ENCODE results near the gene TJAP1.
"Not testable (repeated sequence)": the region's sequence is repeated elsewhere in the genome, so short reads cannot be mapped to it uniquely, and the experiment has no call there.

TJAP1 gene

GRCh38 chr6:43481591-43482236, 4.3 kb downstream of the TJAP1 start:
- no peak for DNase-seq (ENCODE audit: low read depth in 2 of 2)

- DNase-seq (ENCODE audit: low read depth in 2 of 2): no peak
Measured at GRCh38 chr6:43488667-43489276, 11.4 kb downstream of the TJAP1 start.

GRCh38 chr6:43489277-43490072, 12.1 kb downstream of the TJAP1 start:
- no peak for DNase-seq (ENCODE audit: low read depth in 2 of 2)

- no peak for DNase-seq (ENCODE audit: low read depth in 2 of 2)
Measured at GRCh38 chr6:43490523-43490939, 13.2 kb downstream of the TJAP1 start.

GRCh38 chr6:43491750-43492661, 14.6 kb downstream of the TJAP1 start:
- DNase-seq (ENCODE audit: low read depth in 2 of 2): no peak

- no peak for DNase-seq (ENCODE audit: low read depth in 2 of 2)
Measured at GRCh38 chr6:43492673-43493072, 15.3 kb downstream of the TJAP1 start.

- DNase-seq (ENCODE audit: low read depth in 2 of 2): no peak
Measured at GRCh38 chr6:43493230-43493629, 15.9 kb downstream of the TJAP1 start.

- DNase-seq (ENCODE audit: low read depth in 2 of 2): no peak
Measured at GRCh38 chr6:43493833-43494232, 16.5 kb downstream of the TJAP1 start.

- DNase-seq (ENCODE audit: low read depth in 2 of 2): no peak
Measured at GRCh38 chr6:43494321-43494720, 17.0 kb downstream of the TJAP1 start.

- no peak for DNase-seq (ENCODE audit: low read depth in 2 of 2)
Measured at GRCh38 chr6:43494766-43495165, 17.4 kb downstream of the TJAP1 start.

GRCh38 chr6:43495409-43495941, 18.1 kb downstream of the TJAP1 start:
- no peak for DNase-seq (ENCODE audit: low read depth in 2 of 2)

GRCh38 chr6:43496370-43497128, 19.2 kb downstream of the TJAP1 start:
- DNase-seq (ENCODE audit: low read depth in 2 of 2): no peak

- no peak for DNase-seq (ENCODE audit: low read depth in 2 of 2)
Measured at GRCh38 chr6:43497129-43497396, 19.7 kb downstream of the TJAP1 start.

- DNase-seq (ENCODE audit: low read depth in 2 of 2): no peak
Measured at GRCh38 chr6:43497689-43498088, 20.3 kb downstream of the TJAP1 start.

GRCh38 chr6:43498291-43498690, 20.9 kb downstream of the TJAP1 start:
- DNase-seq (ENCODE audit: low read depth in 2 of 2): not testable (repeated sequence)

- DNase-seq (ENCODE audit: low read depth in 2 of 2): no peak
Measured at GRCh38 chr6:43499028-43499815, 21.9 kb downstream of the TJAP1 start.

- DNase-seq (ENCODE audit: low read depth in 2 of 2): no peak
Measured at GRCh38 chr6:43500921-43501320, 23.6 kb downstream of the TJAP1 start.

GRCh38 chr6:43502666-43503065, 25.3 kb downstream of the TJAP1 start:
- no peak for DNase-seq (ENCODE audit: low read depth in 2 of 2)

- DNase-seq (ENCODE audit: low read depth in 2 of 2): no peak
Measured at GRCh38 chr6:43503443-43503842, 26.1 kb downstream of the TJAP1 start.
